Spleen (tissue), 11 donors: Measurements from ENCODE around the gene TEK. TPM values are rescaled to one million over a fixed set of nuclear protein-coding genes. Genes with fewer than 3 reads are reported as not detected.
A peak's percentile ranks its signal among the peaks of the same experiment; 100 is the strongest.

Experiments
- DNase-seq: peaks from one replicate; pipeline ENCODE4 v3.0.0-alpha.2; 2020
- H3K27ac ChIP-seq, 8 donors: fragments of 200-600 bp; sonication (generic) in 7 of 8; 1 replicate in 4 of 8; 2 replicates in 4 of 8; pipeline versions ENCODE4 v1.5.0 to v1.8.0; 2016 to 2021; ENCODE audit warnings: inconsistent platforms in 4 of 8, mild to moderate bottlenecking in 4 of 8, moderate library complexity in 1 of 8
- H3K27me3 ChIP-seq, 7 donors: fragments of 200-600 bp; sonication (generic) in 6 of 7; replicated peaks in 1 of 7; 1 replicate in 4 of 7; 2 replicates in 3 of 7; pipeline versions ENCODE4 v1.5.0 to v1.8.0; 2016 to 2021; ENCODE audit warnings: inconsistent platforms in 3 of 7, mild to moderate bottlenecking in 1 of 7
- H3K36me3 ChIP-seq, 6 donors: fragments of 200-600 bp; sonication (generic) in 5 of 6; 1 replicate in 4 of 6; 2 replicates in 2 of 6; pipeline versions ENCODE4 v1.5.0 to v1.8.0; 2016 to 2021; ENCODE audit warnings: inconsistent platforms in 2 of 6
- H3K4me1 ChIP-seq, 6 donors: fragments of 200-600 bp; sonication (generic) in 5 of 6; 1 replicate in 3 of 6; 2 replicates in 3 of 6; pipeline versions ENCODE4 v1.5.0 to v1.8.0; 2016 to 2021; ENCODE audit warnings: inconsistent platforms in 3 of 6
- H3K4me3 ChIP-seq, 8 donors: fragments of 200-600 bp; sonication (generic) in 7 of 8; 1 replicate in 4 of 8; 2 replicates in 4 of 8; pipeline versions ENCODE4 v1.5.0 to v1.8.0; 2016 to 2021; ENCODE audit warnings: inconsistent platforms in 4 of 8, mild to moderate bottlenecking in 4 of 8, moderate library complexity in 2 of 8
- H3K9me3 ChIP-seq, 8 donors: fragments of 200-600 bp; sonication (generic) in 7 of 8; 1 replicate in 4 of 8; 2 replicates in 4 of 8; pipeline versions ENCODE4 v1.5.0 to v1.8.0; 2016 to 2021; ENCODE audit warnings: inconsistent platforms in 4 of 8
- CTCF ChIP-seq, 11 experiments: fragments of 200-600 bp in 7 of 11; fragments of 450-650 bp in 4 of 11; sonication (generic) in 4 of 11; IDR thresholded peaks in 8 of 11; conservative IDR thresholded peaks in 3 of 11; 1 replicate in 7 of 11; 2 replicates in 4 of 11; pipeline versions ENCODE4 v1.4.0 to v1.8.0; 2016 to 2021; ENCODE audit warnings: antibody characterized with exemption in 11 of 11, inconsistent platforms in 4 of 11, mild to moderate bottlenecking in 1 of 11
- POLR2A ChIP-seq, 3 donors: fragments of 450-650 bp; IDR thresholded peaks; one replicate each; pipeline ENCODE4 v1.5.1; 2017; ENCODE audit warnings: antibody characterized with exemption in 3 of 3, mild to moderate bottlenecking in 1 of 3
- POLR2AphosphoS5 ChIP-seq, 3 donors: sonication (generic); formaldehyde crosslinking; IDR thresholded peaks; one replicate each; pipeline ENCODE4 v1.5.1; 2017; ENCODE audit warnings: antibody characterized with exemption in 3 of 3
- WGBS, 5 donors: extraction: QIAGEN DNeasy Blood & Tissue Kit in 3 of 5; methylation state at CpG; one replicate each; pipeline versions ENCODE4 v1.1.5 to v1.1.7; 2013 to 2018; 5-methylcytosine and 5-hydroxymethylcytosine counted together
- intact Hi-C: fragments of 100-400 bp; cut with DNase I; formaldehyde crosslinking; loops from one replicate; pipeline ENCODE4 v1.15.0; 2023; ENCODE audit warnings: low total_unique reads
- polyA plus RNA-seq, 3 donors: library from polyadenylated mRNA; stranded (reverse); fragments of 200-250 nt; gene quantifications; one replicate each; pipeline ENCODE4 v1.2.1, GENCODE V29; 2013
- total RNA-seq, 7 donors: library from RNA; depleted of rRNA in 3 of 7; stranded (reverse); fragments of >200 nt in 3 of 7; fragmentation: NEBNext Ultra II Directional in 4 of 7; extraction: Animal tissue kit (Norgen Biotek cat#: 25700) in 4 of 7; gene quantifications; one replicate each; pipeline versions ENCODE4 v1.1.0 to v1.2.1, GENCODE V29; 2016 to 2021
- donor health status: healthy with polysubstance abuse.
- donor health status: DM: no; HTN: no; CAD: no; lungs with moderate emphysema.
- donor health status: DM: no; HTN: no; CAD: no.
- donor health status: Bipolar disorder and iron deficiency.
- donor health status: healthy.
- donor health status: DM: no; HTN: no; CAD: no.
- donor health status: DM: yes; HTN: yes; CAD: no.

Gene TEK
- total and polyA plus RNA-seq, 10 donors, result 2.6 to 58.7 (median 44.4) TPM

DNA sequence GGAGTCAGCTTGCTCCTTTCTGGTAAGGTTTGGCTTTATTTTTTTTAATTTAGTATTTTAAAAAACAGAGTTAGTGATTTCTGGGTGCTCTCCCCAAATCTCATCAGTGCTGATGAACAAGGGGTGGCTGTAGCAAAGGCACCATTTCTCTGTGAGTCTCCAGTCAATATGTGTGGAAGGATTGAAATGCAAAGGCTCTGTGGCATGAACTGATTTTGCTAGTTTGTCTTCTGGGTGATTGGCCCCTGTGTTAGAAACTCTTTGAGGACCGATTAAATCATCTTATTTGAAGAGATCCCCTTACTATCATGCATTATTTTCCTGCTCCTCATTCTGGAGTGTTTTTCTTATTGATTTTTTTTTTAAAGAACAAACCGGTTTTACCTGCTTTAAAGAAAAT, 596 bp downstream of the TEK start:
- no peak for TF ChIP-seq POLR2AphosphoS5 (IDR thresholded peaks at IDR 0.05)
- peak overlapping the region in 7 of 8 donors; percentile 27 to 79 (median 64) for H3K27ac ChIP-seq
- intact Hi-C loops, result no loop called here

DNA sequence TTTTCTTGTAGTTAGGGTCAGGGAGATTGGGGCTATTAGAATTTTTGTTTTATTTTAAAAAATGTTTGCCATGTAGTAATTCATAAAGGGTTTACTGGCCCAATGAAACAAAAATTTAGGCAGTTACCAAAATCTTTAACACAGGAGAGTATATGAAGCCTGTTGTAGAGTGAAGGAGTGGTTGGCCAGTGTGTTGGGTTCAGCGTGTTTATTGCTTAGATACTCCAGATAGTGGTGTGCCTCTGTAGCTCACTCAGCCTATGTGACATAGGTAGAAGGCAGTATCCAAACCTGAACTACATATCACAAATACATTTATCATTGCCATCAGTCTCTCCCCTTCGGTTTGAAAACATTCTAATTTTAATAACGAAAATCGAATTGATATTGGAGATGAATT, 1.2 kb downstream of the TEK start:
- intact Hi-C loops, result no loop called here
- H3K4me3 ChIP-seq, result peak overlapping the region; percentile 13 to 56 (median 34)
- no peaks in the 10 kb centered on the region for H3K9me3 ChIP-seq
- peak overlapping the region in 7 of 8 donors; percentile 27 to 79 (median 64) for H3K27ac ChIP-seq
- no peak for DNase-seq
- TF ChIP-seq POLR2AphosphoS5 (IDR thresholded peaks at IDR 0.05), result no peak
- TF ChIP-seq CTCF (IDR thresholded peaks at IDR 0.05 in 8 of 11, conservative IDR thresholded peaks at IDR 0.05 in 3 of 11), result no peak
- no peak for TF ChIP-seq POLR2A (IDR thresholded peaks at IDR 0.05)
- WGBS, 5 donors, result 45 to 66% (median 55%) methylated on average over 4 of the region's 4 CpGs
- no peaks in the 10 kb centered on the region for H3K27me3 ChIP-seq
- no peaks in the 10 kb centered on the region for H3K36me3 ChIP-seq
- peaks cover 0 to 9% (median 0%) of the 10 kb centered on the region in 6 donors for H3K4me1 ChIP-seq

More for the DNA sequence above, 596 bp downstream of the TEK start:
- Histone ChIP-seq H3K9me3 (no peaks in the 10 kb centered on the region), H3K4me3 (peak overlapping the region; percentile 13 to 56 (median 34)), H3K27me3 (no peaks in the 10 kb centered on the region), H3K4me1 (peaks cover 0 to 9% (median 0%) of the 10 kb centered on the region in 6 donors), H3K36me3 (no peaks in the 10 kb centered on the region)
- DNase-seq, result no peak
- WGBS, 5 donors, result 40 to 53% (median 46%) methylated on average over 2 of the region's 2 CpGs

GRCh38 chr9:27112235-27112634, 3.2 kb downstream of the TEK start:
- H3K4me1 ChIP-seq, result peaks cover 0 to 13% (median 2%) of the 10 kb centered on the region in 6 donors
- intact Hi-C loops, result no loop called here
- H3K27me3 ChIP-seq, result no peaks in the 10 kb centered on the region
- DNase-seq, result no peak
- no peak for TF ChIP-seq POLR2AphosphoS5 (IDR thresholded peaks at IDR 0.05)
- TF ChIP-seq CTCF (IDR thresholded peaks at IDR 0.05 in 8 of 11, conservative IDR thresholded peaks at IDR 0.05 in 3 of 11), result no peak
- no peak for TF ChIP-seq POLR2A (IDR thresholded peaks at IDR 0.05)
- peak overlapping the region in 6 of 8 donors; percentile 41 to 79 (median 67) for H3K27ac ChIP-seq
- no peaks in the 10 kb centered on the region for H3K9me3 ChIP-seq
- H3K36me3 ChIP-seq, result no peaks in the 10 kb centered on the region
- 73 to 81% (median 76%) methylated on average over 2 of the region's 2 CpGs for WGBS, 5 donors
- H3K4me3 ChIP-seq, result peak overlapping the region in 3 of 8 donors; percentile 39 to 56 (median 44)

GRCh38 chr9:27117489-27118135, 8.6 kb downstream of the TEK start:
- peak overlapping the region in 7 of 8 donors; percentile 35 to 70 (median 66) for H3K27ac ChIP-seq
- H3K9me3 ChIP-seq, result no peaks in the 10 kb centered on the region
- H3K4me1 ChIP-seq, result peaks cover 0 to 10% (median 2%) of the 10 kb centered on the region in 6 donors
- no peaks in the 10 kb centered on the region for H3K36me3 ChIP-seq
- no peak overlapping the region for H3K4me3 ChIP-seq
- intact Hi-C loops, result no loop called here
- DNase-seq, result peak; percentile 74
- WGBS, 5 donors, result 62 to 80% (median 68%) methylated on average over 8 to 10 of the region's 10 CpGs
- TF ChIP-seq POLR2AphosphoS5 (IDR thresholded peaks at IDR 0.05) (peak; percentile 31 to 81 (median 66)), CTCF (IDR thresholded peaks at IDR 0.05 in 8 of 11, conservative IDR thresholded peaks at IDR 0.05 in 3 of 11) (no peak)
- no peaks in the 10 kb centered on the region for H3K27me3 ChIP-seq
